GM18519 (cell line): Measurements from ENCODE around the gene DDX41.
A peak's percentile ranks its signal among the peaks of the same experiment; 100 is the strongest.
"Not testable (repeated sequence)": the region's sequence is repeated elsewhere in the genome, so short reads cannot be mapped to it uniquely, and the experiment has no call there.

Experiments
- ATAC-seq: cut with Tn5 transposase; IDR thresholded peaks from one replicate; pipeline ENCODE4 v1.9.1; 2021; ENCODE audit warnings: mild to moderate bottlenecking, moderate library complexity; ENCODE audit not compliant: unreplicated experiment, low FRiP score

The DDX41 gene

GRCh38 chr5:177516601-177517568 is at the start of gene DDX41:
DDX41 (minus strand) TSS chr5:177516961; CDS start chr5:177516945, 16 bp downstream.
- peak; percentile 65 for ATAC-seq

GRCh38 chr5:177565046-177565445 is 48.3 kb upstream of the DDX41 start:
- no peak for ATAC-seq

GRCh38 chr5:177559446-177559941 is 42.7 kb upstream of the DDX41 start:
- ATAC-seq, result not testable (repeated sequence)

- no peak for ATAC-seq
Measured at GRCh38 chr5:177557796-177558195, 41.0 kb upstream of the DDX41 start.

GRCh38 chr5:177557041-177557647 is 40.4 kb upstream of the DDX41 start:
- ATAC-seq, result no peak

GRCh38 chr5:177555665-177556064 is 38.9 kb upstream of the DDX41 start:
- ATAC-seq, result no peak

GRCh38 chr5:177555228-177555627 is 38.5 kb upstream of the DDX41 start:
- ATAC-seq, result no peak

GRCh38 chr5:177554474-177555111 is 37.8 kb upstream of the DDX41 start, which contains the start of gene FAM193B:
FAM193B (minus strand) TSS chr5:177554563; CDS start chr5:177554458, 105 bp downstream.
- peak; percentile 55 for ATAC-seq

GRCh38 chr5:177553671-177554429 is 37.1 kb upstream of the DDX41 start:
- ATAC-seq, result peak; percentile 24

GRCh38 chr5:177552839-177553455 is 36.2 kb upstream of the DDX41 start:
- no peak for ATAC-seq

- no peak for ATAC-seq
Measured at GRCh38 chr5:177550122-177550521, 33.4 kb upstream of the DDX41 start.

GRCh38 chr5:177548495-177548894 is 31.7 kb upstream of the DDX41 start:
- ATAC-seq, result no peak

- no peak for ATAC-seq
Measured at GRCh38 chr5:177547736-177548135, 31.0 kb upstream of the DDX41 start.

- ATAC-seq, result no peak
Measured at GRCh38 chr5:177546258-177546741, 29.5 kb upstream of the DDX41 start.

- ATAC-seq, result no peak
Measured at GRCh38 chr5:177545487-177546257, 28.9 kb upstream of the DDX41 start.

- no peak for ATAC-seq
Measured at GRCh38 chr5:177542816-177543465, 26.2 kb upstream of the DDX41 start.

- ATAC-seq, result no peak
Measured at GRCh38 chr5:177540438-177540837, 23.7 kb upstream of the DDX41 start.

GRCh38 chr5:177539411-177539810 is 22.6 kb upstream of the DDX41 start:
- no peak for ATAC-seq
